Stimulated activated effector memory CD8-positive, alpha-beta T cell treated with anti-CD3 and anti-CD28 coated beads, Interleukin-12 subunit alpha, Interleukin-12 subunit beta, amount 100 ng/mL, for 72 hours (primary cell): Measurements from ENCODE around the gene SYNDIG1.
A peak's percentile ranks its signal among the peaks of the same experiment; 100 is the strongest.

Source experiments
- ATAC-seq: fragments of 150-1000 bp; cut with Tn5 transposase; 2 replicates; pipeline ENCODE4 v1.10.0; 2021
- DNase-seq, 2 donors: peaks; one replicate each; pipeline ENCODE4 v3.0.0; 2021 to 2022; ENCODE audit warnings: low spot score in 2 of 2
- H3K27ac Mint-ChIP-seq: one replicate; pipeline ENCODE4 v1.8.0; 2022; ENCODE audit warnings: mild to moderate bottlenecking, mixed read lengths
- H3K36me3 Mint-ChIP-seq: one replicate; pipeline ENCODE4 v1.8.0; 2022; ENCODE audit warnings: mild to moderate bottlenecking, mixed read lengths
- H3K4me1 Mint-ChIP-seq: one replicate; pipeline ENCODE4 v1.8.0; 2022; ENCODE audit warnings: mixed read lengths
- H3K4me3 Mint-ChIP-seq: one replicate; pipeline ENCODE4 v1.8.0; 2022; ENCODE audit warnings: mild to moderate bottlenecking, mixed read lengths
- H3K9me3 Mint-ChIP-seq: one replicate; pipeline ENCODE4 v1.8.0; 2022; ENCODE audit warnings: mixed read lengths

Gene SYNDIG1

DNA sequence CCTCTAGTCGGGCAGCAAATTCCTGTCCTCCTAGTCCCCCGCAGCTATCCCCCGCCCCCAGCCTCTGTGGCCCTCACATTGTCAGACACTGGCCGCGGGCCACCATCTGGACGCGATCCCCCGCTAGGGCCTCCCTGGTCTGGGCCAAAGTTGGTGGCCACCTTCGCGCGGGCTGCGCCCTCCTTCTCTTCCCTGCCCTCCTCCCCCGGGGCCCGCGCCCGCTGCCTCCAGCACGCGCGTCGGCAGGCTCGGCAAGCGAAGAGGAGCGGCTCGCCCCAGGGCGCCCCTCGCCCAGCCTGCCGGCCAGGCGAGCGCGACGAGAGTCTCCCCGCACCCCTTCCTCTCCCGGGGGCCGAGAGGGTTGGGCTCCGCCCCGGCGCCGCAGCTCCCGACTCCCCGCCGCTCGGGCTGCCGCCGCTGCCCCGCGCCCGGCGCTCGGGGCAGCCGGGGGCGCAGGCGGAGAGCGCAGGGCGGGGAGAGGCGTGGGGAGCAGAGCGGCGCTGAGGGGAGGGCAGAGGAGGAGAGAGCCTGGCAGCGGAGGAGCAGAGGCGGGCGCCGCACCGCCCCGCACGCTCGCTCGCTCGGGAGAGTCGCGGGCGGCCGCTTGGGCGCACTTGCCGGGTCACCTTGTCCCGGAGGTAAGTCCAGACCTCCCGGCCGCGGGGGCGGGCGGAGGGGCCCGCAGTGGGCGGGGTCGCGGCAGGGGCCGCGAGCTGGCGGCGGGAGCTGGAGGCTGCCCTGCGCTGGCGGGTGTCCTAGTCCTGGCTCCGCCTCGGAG lies at the start of gene SYNDIG1:
Gene SYNDIG1 (plus strand): TSS at position 514 of the 778 bp plus-strand sequence. CDS start 73,469 bp downstream, outside the sequence.
- no peaks in the 10 kb centered on the region for H3K36me3 Mint-ChIP-seq
- no peak within 1 kb of the TSS for H3K4me3 Mint-ChIP-seq
- no peaks in the 10 kb centered on the region for H3K4me1 Mint-ChIP-seq
- DNase-seq (no peak), ATAC-seq (no peak)
- no peaks in the 10 kb centered on the region for H3K9me3 Mint-ChIP-seq
- no peak within 1 kb of the TSS for H3K27ac Mint-ChIP-seq

DNA sequence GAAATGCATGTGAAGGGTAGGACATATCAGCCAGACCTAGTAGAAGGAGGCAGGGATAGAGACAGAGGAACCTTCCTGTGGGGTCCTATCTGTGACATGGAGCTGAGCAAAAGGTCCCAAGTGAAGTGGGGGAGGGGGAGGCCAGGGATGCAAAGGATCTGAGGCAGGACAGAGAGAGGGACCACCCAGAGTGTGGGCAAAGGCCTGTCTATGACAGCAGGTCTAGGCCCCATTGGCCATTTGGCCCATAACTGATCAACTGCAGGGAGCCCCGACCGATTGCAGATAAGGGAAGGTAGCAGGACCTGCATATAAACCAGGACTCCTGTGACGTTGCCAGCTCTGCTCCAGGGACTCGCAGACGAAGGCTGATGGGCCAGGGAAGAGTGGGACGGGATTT lies 49.6 kb upstream of the SYNDIG1 start:
- H3K9me3 Mint-ChIP-seq: peaks cover 9% of the 10 kb centered on the region
- H3K27ac Mint-ChIP-seq: no peak overlapping the region
- DNase-seq: no peak
- H3K4me3 Mint-ChIP-seq: no peak overlapping the region
- no peaks in the 10 kb centered on the region for H3K36me3 Mint-ChIP-seq
- ATAC-seq: no peak
- H3K4me1 Mint-ChIP-seq: no peaks in the 10 kb centered on the region

DNA sequence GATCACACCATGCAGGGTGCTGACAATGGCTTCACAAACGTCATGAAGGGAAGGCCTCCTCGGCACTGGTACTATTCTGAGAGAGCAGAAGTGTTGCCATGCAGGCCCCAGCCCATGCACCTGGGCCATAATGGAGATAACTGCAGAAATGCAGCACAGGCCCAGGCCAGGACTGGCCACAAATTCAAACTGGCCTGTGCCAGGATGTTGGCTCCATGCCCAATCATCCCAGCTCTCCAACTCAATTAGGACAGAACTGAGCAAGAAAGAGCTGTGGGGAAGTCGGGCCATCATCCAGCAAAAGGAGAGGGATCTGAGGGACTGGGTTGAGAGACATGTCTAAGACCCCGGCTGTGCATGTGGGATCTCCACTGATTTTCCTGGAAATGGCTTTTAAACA lies 48.9 kb upstream of the SYNDIG1 start:
- H3K4me1 Mint-ChIP-seq: no peaks in the 10 kb centered on the region
- no peak for DNase-seq
- peak; percentile 19 for ATAC-seq
- peaks cover 6% of the 10 kb centered on the region for H3K9me3 Mint-ChIP-seq
- no peak overlapping the region for H3K4me3 Mint-ChIP-seq
- no peaks in the 10 kb centered on the region for H3K36me3 Mint-ChIP-seq
- no peak overlapping the region for H3K27ac Mint-ChIP-seq

DNA sequence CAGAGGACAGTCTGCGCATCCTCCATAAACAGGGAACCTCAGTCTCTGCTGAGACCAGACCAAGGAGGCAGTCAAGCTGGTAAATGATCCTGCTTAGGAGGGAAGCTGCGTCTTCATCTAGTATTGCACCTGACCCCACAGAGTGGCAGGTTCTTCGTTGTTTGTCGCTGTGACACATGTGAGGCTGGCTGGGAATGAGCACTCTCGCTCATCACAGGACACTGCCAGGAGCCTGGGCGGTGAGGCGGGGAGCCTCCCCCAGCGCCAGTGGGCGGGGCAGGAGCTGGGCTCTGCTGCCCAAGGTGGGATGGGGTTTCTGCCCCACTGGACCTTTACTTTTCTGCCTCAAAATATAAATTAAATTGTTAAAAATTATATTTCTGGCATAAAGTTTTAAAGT lies 48.4 kb upstream of the SYNDIG1 start:
- no peak for DNase-seq
- ATAC-seq: no peak
- Mint-ChIP-seq H3K4me3 (no peak overlapping the region), H3K27ac (no peak overlapping the region), H3K36me3 (no peaks in the 10 kb centered on the region), H3K9me3 (peaks cover 2% of the 10 kb centered on the region), H3K4me1 (no peaks in the 10 kb centered on the region)

DNA sequence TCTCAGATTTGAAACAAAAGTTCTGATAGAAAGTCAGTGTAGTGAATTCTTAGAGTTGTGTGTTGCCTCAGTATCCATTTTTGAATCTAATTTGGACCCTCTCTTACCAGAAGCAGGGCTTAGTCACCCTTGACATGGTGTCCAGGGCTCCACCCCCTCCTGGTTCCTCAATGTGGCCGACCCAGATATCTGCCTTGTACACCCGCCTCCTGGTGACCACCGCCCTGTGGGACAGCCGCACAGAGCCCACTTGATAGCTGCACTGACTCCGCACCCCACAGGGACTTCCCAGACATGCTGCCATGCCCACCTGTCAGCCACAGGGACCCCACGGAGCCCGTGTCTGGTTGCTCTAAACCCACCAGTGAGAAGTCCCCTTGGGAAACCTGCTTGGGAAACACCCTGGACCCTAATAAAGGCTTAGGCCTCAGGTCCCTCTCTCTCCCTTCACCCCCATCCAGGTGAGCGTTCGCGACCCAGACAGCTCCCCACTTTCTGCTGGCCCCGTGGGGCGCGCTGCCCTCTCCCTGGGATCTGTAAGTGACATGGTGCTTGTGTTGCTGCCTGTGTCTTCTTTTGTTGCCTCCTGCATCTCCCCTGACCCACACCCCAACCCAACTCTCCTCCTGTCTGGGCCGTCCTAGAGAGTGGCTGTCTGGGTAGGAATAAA lies 47.2 kb upstream of the SYNDIG1 start:
- H3K4me1 Mint-ChIP-seq: no peaks in the 10 kb centered on the region
- no peaks in the 10 kb centered on the region for H3K9me3 Mint-ChIP-seq
- H3K36me3 Mint-ChIP-seq: no peaks in the 10 kb centered on the region
- H3K4me3 Mint-ChIP-seq: no peak overlapping the region
- ATAC-seq: no peak
- H3K27ac Mint-ChIP-seq: no peak overlapping the region
- DNase-seq: no peak

DNA sequence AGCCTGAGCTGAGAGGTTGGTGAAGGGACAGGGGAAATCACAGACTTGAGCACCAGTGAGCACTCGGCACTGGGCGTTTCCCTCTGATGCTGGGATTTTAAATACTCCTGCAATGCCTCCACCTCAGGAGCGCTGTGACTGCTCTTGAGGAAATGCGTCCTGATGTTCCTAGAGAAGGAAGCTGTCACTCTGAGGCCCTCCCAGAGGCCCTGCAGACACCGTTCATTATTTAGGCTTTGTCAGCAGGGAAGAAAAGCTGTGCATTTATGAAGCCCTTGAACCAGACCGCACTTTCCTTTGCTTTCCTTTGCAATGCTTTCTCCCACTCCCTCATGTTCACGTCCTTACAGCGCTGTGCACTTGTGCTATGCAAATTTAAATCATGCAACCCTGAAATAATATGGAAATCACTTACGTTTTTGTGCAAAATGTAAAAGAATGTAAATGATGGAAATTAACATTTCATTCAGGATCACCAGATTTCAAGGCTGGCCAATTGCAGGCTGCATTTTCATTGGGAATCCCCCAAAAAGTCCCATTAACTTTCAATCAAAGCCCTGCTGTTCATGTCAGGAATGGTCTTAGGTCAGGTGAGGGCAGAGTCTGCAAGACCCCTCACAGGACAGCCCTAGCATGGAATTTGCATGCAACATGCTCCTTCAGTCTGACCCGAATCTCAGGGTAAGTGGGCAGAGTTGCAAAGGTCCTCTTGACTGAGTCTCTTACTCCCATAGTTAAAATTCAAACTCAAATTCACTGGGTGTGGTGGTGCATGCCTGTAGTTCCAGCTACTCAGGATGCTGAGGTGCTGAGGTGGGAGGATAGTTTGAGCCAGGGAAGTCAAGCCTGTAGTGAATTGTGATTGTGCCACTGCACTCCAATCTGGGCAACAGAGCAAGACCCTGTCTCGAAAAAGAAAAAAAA lies 45.8 kb upstream of the SYNDIG1 start:
- H3K27ac Mint-ChIP-seq: no peak overlapping the region
- no peaks in the 10 kb centered on the region for H3K4me1 Mint-ChIP-seq
- H3K36me3 Mint-ChIP-seq: no peaks in the 10 kb centered on the region
- no peak for DNase-seq
- no peak overlapping the region for H3K4me3 Mint-ChIP-seq
- no peak for ATAC-seq
- H3K9me3 Mint-ChIP-seq: no peaks in the 10 kb centered on the region

DNA sequence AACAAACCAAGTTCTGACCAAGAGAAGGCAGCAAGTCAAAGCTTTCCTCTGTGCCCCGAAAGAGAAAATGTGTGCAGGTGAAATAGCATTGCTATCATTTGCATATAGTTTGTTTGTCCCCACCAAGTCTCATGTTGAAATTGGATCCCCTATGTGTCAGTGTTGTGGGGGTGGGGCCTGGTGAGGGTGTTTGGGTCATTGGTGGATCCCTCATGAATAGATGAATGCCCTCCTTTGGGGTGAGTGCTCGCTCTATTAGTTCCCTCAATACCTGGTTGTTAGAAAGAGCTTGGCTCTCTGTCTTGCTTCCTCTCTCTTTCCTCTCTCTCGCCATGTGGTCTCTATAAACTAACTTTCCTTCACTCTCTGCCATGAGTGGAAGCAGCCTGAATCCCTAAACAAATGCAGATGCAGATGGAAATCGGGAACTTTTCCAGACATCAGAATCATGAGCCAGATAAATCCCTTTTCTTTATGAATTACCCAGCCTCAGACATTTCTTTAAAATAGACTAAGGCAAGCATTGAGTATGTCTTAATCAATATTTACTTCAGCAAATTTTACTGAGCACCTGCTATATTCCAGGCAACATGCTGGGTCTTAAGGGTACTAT lies 43.8 kb upstream of the SYNDIG1 start:
- no peaks in the 10 kb centered on the region for H3K36me3 Mint-ChIP-seq

DNA sequence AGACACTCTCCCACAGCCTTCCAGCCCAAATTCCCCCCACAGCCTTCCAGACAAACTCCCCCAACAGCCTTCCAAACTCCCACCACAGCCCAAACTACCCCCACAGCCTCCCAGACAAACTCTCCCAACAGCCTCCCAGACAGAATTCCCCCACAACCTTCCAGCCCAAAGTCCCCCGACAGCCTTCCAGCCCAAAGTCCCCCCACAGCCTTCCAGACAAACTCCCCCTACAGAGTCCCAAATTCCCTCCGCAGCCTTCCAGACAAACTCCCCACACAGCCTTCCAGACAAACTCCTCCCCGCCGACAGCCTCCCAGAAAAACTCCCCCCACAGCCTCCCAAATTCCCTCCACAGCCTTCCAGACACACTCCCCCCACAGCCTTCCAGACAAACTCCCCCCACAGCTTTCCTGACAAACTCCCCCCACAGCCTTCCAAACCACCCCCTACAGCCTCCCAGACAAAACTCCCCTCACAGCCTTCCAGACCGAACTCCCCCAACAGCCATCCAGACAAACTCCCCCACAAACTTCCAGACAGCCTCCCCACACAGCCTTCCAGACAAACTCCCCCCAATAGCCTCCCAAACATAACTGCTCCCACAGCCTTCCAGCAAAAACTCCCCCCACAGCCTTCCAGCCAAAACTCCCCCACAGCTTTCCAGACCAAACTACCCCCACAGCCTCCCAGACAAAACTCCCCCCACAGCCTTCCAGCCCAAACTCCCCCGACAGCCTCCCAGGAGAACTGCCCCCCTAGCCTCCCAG lies 38.0 kb upstream of the SYNDIG1 start:
- DNase-seq (no peak), ATAC-seq (no peak)
- H3K4me1 Mint-ChIP-seq: no peaks in the 10 kb centered on the region
- no peaks in the 10 kb centered on the region for H3K36me3 Mint-ChIP-seq
- no peaks in the 10 kb centered on the region for H3K9me3 Mint-ChIP-seq
- H3K27ac Mint-ChIP-seq: no peak overlapping the region
- no peak overlapping the region for H3K4me3 Mint-ChIP-seq

More for the DNA sequence above, 43.8 kb upstream of the SYNDIG1 start:
- no peak for ATAC-seq
- no peaks in the 10 kb centered on the region for H3K9me3 Mint-ChIP-seq
- H3K4me3 Mint-ChIP-seq: no peak overlapping the region
- H3K27ac Mint-ChIP-seq: no peak overlapping the region
- no peaks in the 10 kb centered on the region for H3K4me1 Mint-ChIP-seq
- DNase-seq: no peak

DNA sequence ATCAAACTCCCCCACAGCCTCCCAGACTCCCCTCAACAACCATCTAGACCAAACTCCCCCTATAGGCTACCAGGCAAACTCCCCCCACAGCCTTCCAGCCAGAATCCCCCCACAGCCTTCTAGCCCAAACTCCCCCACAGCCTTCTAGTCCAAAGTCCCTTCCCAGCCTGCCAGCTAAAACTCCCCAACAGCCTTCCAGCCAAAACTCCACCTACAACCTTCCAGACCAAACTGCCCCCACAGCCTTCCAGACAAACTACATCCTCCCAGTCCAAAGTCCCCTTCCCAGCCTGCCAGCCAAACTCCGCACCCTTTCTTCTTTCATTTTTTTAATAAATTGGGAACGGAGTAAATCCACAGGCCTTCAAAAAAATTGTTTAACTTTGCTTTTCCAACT lies 37.4 kb upstream of the SYNDIG1 start:
- no peak overlapping the region for H3K27ac Mint-ChIP-seq
- H3K9me3 Mint-ChIP-seq: no peaks in the 10 kb centered on the region
- ATAC-seq (no peak), DNase-seq (no peak)
- H3K4me1 Mint-ChIP-seq: no peaks in the 10 kb centered on the region
- no peak overlapping the region for H3K4me3 Mint-ChIP-seq
- H3K36me3 Mint-ChIP-seq: no peaks in the 10 kb centered on the region

DNA sequence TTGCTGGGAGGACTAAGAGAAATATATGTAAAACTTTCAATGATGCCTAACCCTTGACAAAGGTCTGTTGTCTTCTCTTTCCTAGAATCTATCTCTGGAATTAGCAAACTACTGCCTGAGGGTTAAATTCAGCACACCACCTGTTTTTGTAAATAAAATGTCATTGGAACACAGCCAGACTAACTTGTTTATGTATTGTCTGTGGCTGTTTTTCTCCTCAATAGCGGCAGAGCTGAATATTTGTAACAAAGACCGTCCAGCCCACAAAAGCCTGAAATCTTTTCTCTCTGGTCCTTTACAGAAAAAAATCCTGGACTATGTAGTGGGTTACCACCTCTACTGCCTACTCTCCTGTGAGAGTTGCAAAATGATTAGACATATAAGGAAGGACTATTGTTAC lies 33.3 kb upstream of the SYNDIG1 start:
- H3K9me3 Mint-ChIP-seq: no peaks in the 10 kb centered on the region
- no peaks in the 10 kb centered on the region for H3K4me1 Mint-ChIP-seq
- no peak overlapping the region for H3K27ac Mint-ChIP-seq

DNA sequence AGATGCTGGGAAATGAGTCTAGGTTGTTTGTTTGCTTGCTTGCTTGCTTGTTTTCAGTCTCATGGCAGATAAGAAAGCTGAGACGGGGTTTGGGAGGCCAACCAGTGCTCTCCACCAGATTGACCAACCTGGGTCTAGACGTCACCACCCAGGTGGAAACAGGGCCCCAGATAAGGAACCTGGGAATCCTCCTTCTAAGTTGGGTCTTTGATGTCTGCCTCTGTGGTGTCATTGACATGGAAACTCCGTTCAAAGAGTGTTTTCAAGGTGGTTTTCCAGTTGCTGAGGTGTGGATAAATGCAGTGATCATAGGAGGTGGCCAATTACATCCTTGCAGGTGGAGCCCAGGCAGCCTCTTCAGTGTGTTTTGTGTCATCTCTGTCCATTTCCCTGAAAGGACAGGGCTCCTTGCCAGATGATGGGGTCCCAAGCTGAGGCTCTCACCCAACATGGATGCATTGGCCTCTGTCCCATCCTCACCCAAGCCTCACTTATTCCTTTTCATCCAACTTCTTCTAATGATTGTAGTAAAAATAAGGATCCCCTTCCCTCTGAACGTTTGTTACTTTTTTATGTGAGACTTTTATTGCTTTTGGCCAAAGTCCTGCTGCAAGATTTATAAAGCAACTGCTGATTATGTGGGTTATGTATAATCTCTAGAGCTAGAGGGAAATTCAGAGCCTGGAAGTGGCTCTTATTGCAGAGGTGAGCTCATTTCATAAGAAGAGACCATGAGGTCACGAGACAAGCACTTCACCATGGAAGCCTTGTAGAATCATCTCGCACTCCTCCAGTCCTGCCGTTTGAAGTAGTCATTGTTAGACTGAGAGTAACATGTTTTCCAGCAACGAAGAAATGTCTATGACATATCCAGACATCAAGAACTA lies 32.0 kb upstream of the SYNDIG1 start:
- Mint-ChIP-seq H3K4me3 (no peak overlapping the region), H3K4me1 (no peaks in the 10 kb centered on the region), H3K27ac (no peak overlapping the region), H3K9me3 (no peaks in the 10 kb centered on the region), H3K36me3 (no peaks in the 10 kb centered on the region)
- DNase-seq (no peak), ATAC-seq (no peak)

More for the DNA sequence above, 33.3 kb upstream of the SYNDIG1 start:
- Mint-ChIP-seq H3K36me3 (no peaks in the 10 kb centered on the region), H3K4me3 (no peak overlapping the region)
- DNase-seq: no peak
- no peak for ATAC-seq

DNA sequence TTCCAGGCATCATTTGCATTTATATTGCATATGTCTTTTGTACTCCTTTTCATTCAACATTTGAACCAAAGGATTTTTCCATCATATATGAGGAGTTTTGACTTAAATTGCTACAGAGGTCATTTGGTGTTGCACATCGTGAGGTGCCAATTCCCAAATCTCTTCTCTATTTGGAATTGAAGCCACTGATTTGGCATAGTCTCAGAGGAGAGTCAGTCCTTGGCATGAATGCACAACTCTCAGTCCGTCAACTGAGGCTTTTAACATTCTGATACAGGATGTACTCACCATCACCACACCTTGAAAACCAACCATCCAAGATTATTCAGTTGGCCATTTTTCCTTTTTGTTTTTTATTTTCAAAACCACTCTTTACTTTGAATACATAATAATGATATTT lies 31.1 kb upstream of the SYNDIG1 start:
- DNase-seq (no peak), ATAC-seq (no peak)
- Mint-ChIP-seq H3K4me3 (no peak overlapping the region), H3K4me1 (no peaks in the 10 kb centered on the region), H3K9me3 (no peaks in the 10 kb centered on the region), H3K36me3 (no peaks in the 10 kb centered on the region), H3K27ac (no peak overlapping the region)

DNA sequence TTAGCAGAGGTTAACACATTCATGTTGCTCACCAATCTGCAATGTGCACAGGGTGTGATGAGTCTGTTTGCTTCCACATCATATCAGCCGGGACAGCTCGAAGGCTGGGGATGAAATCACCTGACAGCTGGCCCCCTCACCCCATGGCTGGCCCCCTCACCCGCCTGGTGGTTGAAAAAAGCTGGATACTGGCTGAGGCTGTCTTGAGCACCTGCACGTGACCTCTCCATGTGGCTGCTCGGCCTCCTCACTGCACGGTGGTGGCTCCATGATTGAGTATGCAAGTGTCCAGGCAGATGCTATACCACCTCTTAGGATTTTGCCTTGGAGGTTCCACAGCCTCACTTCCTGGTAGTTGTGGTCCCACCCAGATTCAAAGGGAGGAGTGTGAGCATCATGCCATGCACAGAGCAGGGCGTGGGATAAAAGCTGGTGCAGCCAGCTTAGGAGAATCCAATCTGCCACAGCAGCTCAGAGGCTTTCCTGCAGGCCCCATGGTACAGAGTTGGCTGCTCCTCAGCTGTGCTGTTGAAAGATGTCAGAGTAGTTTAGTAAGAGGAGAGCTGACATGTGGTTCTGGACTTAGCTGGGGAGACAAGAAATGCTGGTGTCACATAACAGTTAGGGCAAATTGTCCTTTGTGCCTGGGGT lies 29.6 kb upstream of the SYNDIG1 start:
- Mint-ChIP-seq H3K27ac (no peak overlapping the region), H3K9me3 (no peaks in the 10 kb centered on the region), H3K4me3 (no peak overlapping the region), H3K36me3 (no peaks in the 10 kb centered on the region), H3K4me1 (no peaks in the 10 kb centered on the region)
- no peak for DNase-seq
- no peak for ATAC-seq
